ENCODE data around the gene CADM1. TPM values are rescaled to one million over a fixed set of nuclear protein-coding genes. Genes with fewer than 3 reads are reported as not detected.

Gene CADM1
- total RNA-seq, 1 donor from 2014 or later = 150 TPM

GRCh38 chr11:115297330-115297729, 206.9 kb downstream of the CADM1 start:
- no peak for TF ChIP-seq CTCF (conservative IDR thresholded peaks at IDR 0.05)
- Mint-ChIP-seq H3K9me3 (no peaks in the 10 kb centered on the region), H3K36me3 (peaks cover 8% of the 10 kb centered on the region), H3K27ac (no peak overlapping the region), H3K27me3 (no peaks in the 10 kb centered on the region), H3K4me3 (no peak overlapping the region), H3K4me1 (ENCODE audit: unreplicated experiment) (peaks cover 27% of the 10 kb centered on the region)
- no peak for DNase-seq (ENCODE audit: extremely low spot score, unreplicated experiment)

- Mint-ChIP-seq H3K27ac (no peak overlapping the region), H3K4me1 (ENCODE audit: unreplicated experiment) (peaks cover 55% of the 10 kb centered on the region), H3K9me3 (no peaks in the 10 kb centered on the region), H3K36me3 (peaks cover 9% of the 10 kb centered on the region), H3K4me3 (peak overlapping the region; percentile 30), H3K27me3 (no peaks in the 10 kb centered on the region)
- no peak for TF ChIP-seq CTCF (conservative IDR thresholded peaks at IDR 0.05)
- no peak for DNase-seq (ENCODE audit: extremely low spot score, unreplicated experiment)
Measured at GRCh38 chr11:115291325-115291724, 212.9 kb downstream of the CADM1 start.

- peak overlapping the region; percentile 40 for H3K4me3 Mint-ChIP-seq
- no peaks in the 10 kb centered on the region for H3K9me3 Mint-ChIP-seq
- no peak for TF ChIP-seq CTCF (conservative IDR thresholded peaks at IDR 0.05)
- peaks cover 59% of the 10 kb centered on the region for H3K4me1 Mint-ChIP-seq (ENCODE audit: unreplicated experiment)
- no peaks in the 10 kb centered on the region for H3K27me3 Mint-ChIP-seq
- no peak for DNase-seq (ENCODE audit: extremely low spot score, unreplicated experiment)
- H3K27ac Mint-ChIP-seq = peak overlapping the region; percentile 11
- peaks cover 9% of the 10 kb centered on the region for H3K36me3 Mint-ChIP-seq
Measured at GRCh38 chr11:115290893-115291292, 213.3 kb downstream of the CADM1 start.

GRCh38 chr11:115290479-115290878, 213.7 kb downstream of the CADM1 start:
- H3K4me3 Mint-ChIP-seq = no peak overlapping the region
- peaks cover 57% of the 10 kb centered on the region for H3K4me1 Mint-ChIP-seq (ENCODE audit: unreplicated experiment)
- peaks cover 9% of the 10 kb centered on the region for H3K36me3 Mint-ChIP-seq
- no peak for DNase-seq (ENCODE audit: extremely low spot score, unreplicated experiment)
- H3K27ac Mint-ChIP-seq = no peak overlapping the region
- no peaks in the 10 kb centered on the region for H3K9me3 Mint-ChIP-seq
- no peak for TF ChIP-seq CTCF (conservative IDR thresholded peaks at IDR 0.05)
- H3K27me3 Mint-ChIP-seq = no peaks in the 10 kb centered on the region

- no peaks in the 10 kb centered on the region for H3K27me3 Mint-ChIP-seq
- peaks cover 5% of the 10 kb centered on the region for H3K36me3 Mint-ChIP-seq
- H3K4me1 Mint-ChIP-seq (ENCODE audit: unreplicated experiment) = peaks cover 61% of the 10 kb centered on the region
- no peaks in the 10 kb centered on the region for H3K9me3 Mint-ChIP-seq
- TF ChIP-seq CTCF (conservative IDR thresholded peaks at IDR 0.05) = no peak
- DNase-seq (ENCODE audit: extremely low spot score, unreplicated experiment) = no peak
- peak overlapping the region; percentile 28 for H3K4me3 Mint-ChIP-seq
- peak overlapping the region; percentile 37 for H3K27ac Mint-ChIP-seq
Measured at GRCh38 chr11:115287266-115287665, 216.9 kb downstream of the CADM1 start.

- DNase-seq (ENCODE audit: extremely low spot score, unreplicated experiment) = no peak
- Mint-ChIP-seq H3K36me3 (peaks cover 5% of the 10 kb centered on the region), H3K27ac (peak overlapping the region; percentile 37), H3K27me3 (no peaks in the 10 kb centered on the region), H3K9me3 (no peaks in the 10 kb centered on the region), H3K4me3 (peak overlapping the region; percentile 28), H3K4me1 (ENCODE audit: unreplicated experiment) (peaks cover 55% of the 10 kb centered on the region)
- no peak for TF ChIP-seq CTCF (conservative IDR thresholded peaks at IDR 0.05)
Measured at GRCh38 chr11:115286614-115287013, 217.6 kb downstream of the CADM1 start.
